Left renal cortex interstitium (tissue), 4 donors: ENCODE measurements around the gene RYR1. TPM values are rescaled to one million over a fixed set of nuclear protein-coding genes. Genes with fewer than 3 reads are reported as not detected.
A peak's percentile ranks its signal among the peaks of the same experiment; 100 is the strongest.
"Not testable (repeated sequence)": the region's sequence is repeated elsewhere in the genome, so short reads cannot be mapped to it uniquely, and the experiment has no call there.

Source experiments
- DNase-seq, 4 donors: peaks; one replicate each; pipeline ENCODE4 v3.0.0-alpha.2; 2013; ENCODE audit warnings: low read depth in 4 of 4, low spot score in 2 of 4, missing footprints in 1 of 4
- polyA plus RNA-seq, 4 donors: library from polyadenylated mRNA; unstranded; fragments of 120-200 nt; gene quantifications; one replicate each; pipeline ENCODE4 v1.2.1, GENCODE V29; 2013; ENCODE audit not compliant: insufficient read length in 4 of 4

RYR1 gene
- polyA plus RNA-seq, 4 donors, result 4.2 to 7.2 (median 5.1) TPM

DNA sequence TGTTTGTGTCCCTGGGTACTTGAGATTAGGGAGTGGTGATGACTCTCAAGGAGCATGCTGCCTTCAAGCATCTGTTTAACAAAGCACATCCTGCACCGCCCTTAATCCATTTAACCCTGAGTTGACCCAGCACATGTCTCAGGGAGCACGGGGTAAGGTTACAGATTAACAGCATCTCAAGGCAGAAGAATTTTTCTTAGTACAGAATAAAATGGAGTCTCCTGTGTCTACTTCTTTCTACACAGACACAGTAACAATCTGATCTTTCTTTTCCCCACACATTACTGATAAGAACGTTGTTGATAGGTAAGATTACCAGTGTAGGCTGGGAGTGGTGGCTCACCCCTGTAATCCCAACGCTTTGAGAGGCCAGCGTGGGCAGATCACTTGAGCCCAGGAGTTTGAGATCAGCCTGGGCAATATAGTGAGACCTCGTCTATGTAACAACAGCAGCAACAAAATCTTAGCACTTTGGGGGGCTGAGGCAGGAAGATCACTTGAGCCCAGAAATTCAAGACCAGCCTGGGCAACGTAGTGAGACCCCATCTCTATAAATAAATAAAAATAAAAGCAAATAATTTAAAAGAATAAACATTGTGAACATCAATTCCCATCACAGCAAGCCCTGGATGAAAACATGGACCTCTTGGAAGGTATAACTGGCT is 198.5 kb downstream of the RYR1 start:
- DNase-seq, result not testable (repeated sequence)

DNA sequence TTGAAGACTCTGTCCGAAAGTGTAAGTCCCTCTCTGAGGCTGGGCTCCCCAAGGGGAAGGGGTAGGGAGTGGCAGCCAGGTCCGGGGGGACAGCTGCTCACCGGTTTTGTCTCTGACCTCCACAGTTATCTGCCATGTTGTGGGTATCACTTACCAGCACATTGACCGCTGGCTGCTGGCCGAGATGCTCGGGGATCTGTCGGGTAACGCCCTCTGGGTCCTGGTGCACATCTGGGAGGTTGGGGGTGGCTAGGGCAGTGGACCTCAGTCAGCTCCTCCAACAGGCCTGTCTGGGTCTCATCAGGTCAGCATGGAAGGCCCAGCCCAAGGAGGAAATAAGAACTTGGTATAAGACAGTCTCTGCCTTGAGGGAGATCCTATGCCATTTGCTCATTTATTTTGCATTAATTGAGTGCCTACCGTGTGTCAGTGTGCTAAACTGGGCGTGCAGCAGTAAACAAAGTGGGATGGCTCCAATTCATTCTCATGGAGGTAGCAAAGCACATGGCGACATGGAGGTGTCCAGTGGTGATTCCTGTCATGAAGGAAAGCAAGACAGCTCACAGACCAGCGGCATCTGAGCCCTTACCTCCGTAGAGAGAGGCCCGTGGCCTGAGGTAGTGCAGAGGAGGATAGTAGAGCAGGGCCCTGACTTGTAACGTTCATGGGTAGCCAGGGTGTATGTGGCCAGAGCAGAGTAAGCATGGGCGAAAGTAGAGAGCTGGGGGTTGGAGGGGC is 199.2 kb downstream of the RYR1 start:
- DNase-seq, result no peak

DNA sequence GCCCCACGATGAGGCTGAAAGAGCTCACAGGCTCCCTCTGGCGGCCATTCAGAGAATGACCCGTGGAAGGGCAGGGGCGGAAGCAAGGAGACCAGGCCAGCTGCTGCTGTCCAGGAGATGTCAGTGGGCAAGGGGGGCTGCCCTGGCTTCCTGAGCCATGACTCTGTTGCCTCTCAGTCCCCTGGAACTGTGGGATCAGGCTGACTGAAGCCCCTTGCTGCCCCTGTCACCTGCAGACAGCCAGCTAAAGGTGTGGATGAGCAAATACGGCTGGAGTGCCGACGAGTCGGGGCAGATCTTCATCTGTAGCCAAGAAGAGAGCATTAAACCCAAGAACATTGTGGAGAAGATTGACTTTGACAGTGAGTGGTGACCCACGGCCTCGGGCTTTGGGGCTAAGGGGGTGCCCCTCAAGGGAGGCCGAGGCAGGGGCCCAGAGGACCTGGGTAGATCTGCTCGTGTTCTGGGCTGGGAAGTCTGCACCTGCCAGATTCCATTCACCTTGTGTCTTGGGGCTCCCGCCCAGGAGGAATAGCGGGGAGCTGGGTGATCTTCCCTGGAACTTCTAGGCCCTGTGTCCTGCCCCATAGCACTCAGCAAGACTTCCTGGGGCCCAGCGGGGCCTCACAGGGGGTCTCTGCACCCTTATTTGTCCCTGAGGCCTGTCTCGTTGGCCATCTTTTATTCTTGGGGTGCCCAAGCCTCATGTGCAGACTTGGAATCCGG is 201.4 kb downstream of the RYR1 start:
- peak in 1 of 4 donors; percentile 46 for DNase-seq

GRCh38 chr19:38635483-38636399 is 202.2 kb downstream of the RYR1 start:
- DNase-seq, result no peak

Other genes with a start within 250 kb of the RYR1 start
- gene DPF1, start 209.5 kb upstream of the RYR1 start, polyA plus RNA-seq, result 1 to 10 TPM; 1.3 to 2.2 (median 1.8) TPM
- gene PPP1R14A, start 177.3 kb upstream of the RYR1 start, polyA plus RNA-seq, result 10 to 100 TPM in 1 of 4 donors, 1 to 10 TPM in 3; 6.9 to 15.0 (median 8.3) TPM
- gene SPINT2, start 169.1 kb upstream of the RYR1 start, polyA plus RNA-seq, result 100 to 1,000 TPM; 308 to 375 (median 337) TPM
- 10 to 100 TPM in 3 of 4 donors, 1 to 10 TPM in 1; 6.9 to 15.2 (median 12.2) TPM for gene C19orf33, start 129.4 kb upstream of the RYR1 start, polyA plus RNA-seq
- gene YIF1B, start 117.7 kb upstream of the RYR1 start, polyA plus RNA-seq, result 10 to 100 TPM; 28.5 to 45.4 (median 38.1) TPM
- 1 to 10 TPM; 3.2 to 4.1 (median 3.6) TPM for gene KCNK6, start 113.8 kb upstream of the RYR1 start, polyA plus RNA-seq
- gene CATSPERG, start 97.9 kb upstream of the RYR1 start, polyA plus RNA-seq, result 10 to 100 TPM in 2 of 4 donors, 1 to 10 TPM in 2; 4.6 to 12.3 (median 8.3) TPM
- gene PSMD8, start 59.1 kb upstream of the RYR1 start, polyA plus RNA-seq, result 100 to 1,000 TPM; 150 to 193 (median 165) TPM
- 1 to 10 TPM in 1 of 4 donors, under 1 TPM in 3; 0.27 to 1.5 (median 0.69) TPM for gene GGN, start 45.7 kb upstream of the RYR1 start, polyA plus RNA-seq
- 1 to 10 TPM in 3 of 4 donors, under 1 TPM in 1; 0.78 to 1.5 (median 1.2) TPM for gene SPRED3, start 45.0 kb upstream of the RYR1 start, polyA plus RNA-seq
- 10 to 100 TPM; 12.2 to 20.2 (median 18.6) TPM for gene FAM98C, start 30.6 kb upstream of the RYR1 start, polyA plus RNA-seq
- gene RASGRP4, start 7.5 kb upstream of the RYR1 start, polyA plus RNA-seq, result 1 to 10 TPM in 1 of 4 donors, under 1 TPM in 3; 0.72 to 1.4 (median 0.82) TPM
- gene MAP4K1, start 184.3 kb downstream of the RYR1 start, polyA plus RNA-seq, result 1 to 10 TPM; 2.1 to 5.0 (median 3.4) TPM
- 100 to 1,000 TPM; 330 to 352 (median 340) TPM for gene EIF3K, start 185.5 kb downstream of the RYR1 start, polyA plus RNA-seq
- gene ACTN4, start 214.0 kb downstream of the RYR1 start, polyA plus RNA-seq, result 100 to 1,000 TPM; 655 to 698 (median 680) TPM